Lung (tissue), 12 donors: ENCODE results near the gene FBLN1. TPM values are rescaled to one million over a fixed set of nuclear protein-coding genes. Genes with fewer than 3 reads are reported as not detected.

Source experiments
- ATAC-seq: fragments of 200-7000 bp; cut with Tn5 transposase; one replicate; pipeline ENCODE4 v1.9.1; 2020; ENCODE audit warnings: moderate number of reproducible peaks; ENCODE audit not compliant: insufficient read depth, low FRiP score
- DNase-seq, 3 donors: peaks; one replicate each; pipeline ENCODE4 v3.0.0-alpha.2; 2013 to 2017
- H3K27ac ChIP-seq, 2 donors: one replicate each; pipeline ENCODE4 v1.5.1; 2013; ENCODE audit warnings: mild to moderate bottlenecking in 2 of 2, moderate library complexity in 2 of 2, control low read depth in 1 of 2, inconsistent platforms in 1 of 2, low read depth in 1 of 2, low read length in 1 of 2
- H3K27me3 ChIP-seq, 3 donors: one replicate each; pipeline ENCODE4 v1.5.1; 2013; ENCODE audit warnings: low read length in 2 of 3; ENCODE audit not compliant: control insufficient read depth in 3 of 3, insufficient read depth in 3 of 3
- H3K36me3 ChIP-seq, 4 donors: one replicate each; pipeline ENCODE4 v1.5.1; 2013; ENCODE audit warnings: low read length in 4 of 4, mild to moderate bottlenecking in 1 of 4, moderate library complexity in 1 of 4; ENCODE audit not compliant: control insufficient read depth in 4 of 4, insufficient read depth in 4 of 4
- H3K4me1 ChIP-seq, 5 donors: one replicate each; pipeline ENCODE4 v1.5.1; 2013; ENCODE audit warnings: low read length in 5 of 5, mild to moderate bottlenecking in 2 of 5, moderate library complexity in 1 of 5; ENCODE audit not compliant: control insufficient read depth in 5 of 5, insufficient read depth in 5 of 5
- H3K4me3 ChIP-seq: one replicate; pipeline ENCODE4 v1.5.1; 2013; ENCODE audit warnings: mild to moderate bottlenecking, control low read depth, moderate library complexity
- H3K9ac ChIP-seq, 2 donors: one replicate each; pipeline ENCODE4 v1.5.1; 2013; ENCODE audit warnings: low read length in 2 of 2, control low read depth in 1 of 2; ENCODE audit not compliant: insufficient read depth in 1 of 2
- H3K9me3 ChIP-seq, 4 donors: one replicate each; pipeline ENCODE4 v1.5.1; 2013; ENCODE audit warnings: low read length in 3 of 4, mild to moderate bottlenecking in 1 of 4, moderate library complexity in 1 of 4; ENCODE audit not compliant: control insufficient read depth in 4 of 4, insufficient read depth in 3 of 4
- WGBS, 2 donors: extraction: QIAGEN DNeasy Blood & Tissue Kit; methylation state at CpG; one replicate each; pipeline ENCODE4 v1.1.7; 2013; 5-methylcytosine and 5-hydroxymethylcytosine counted together
- polyA plus RNA-seq, 2 donors: library from polyadenylated mRNA; stranded (reverse); fragments of 200-250 nt; gene quantifications; one replicate each; pipeline ENCODE4 v1.2.1, GENCODE V29; 2013
- total RNA-seq, 2 donors: library from RNA; depleted of rRNA in 1 of 2; stranded (reverse); fragments of >200 nt in 1 of 2; gene quantifications; one replicate each; pipeline ENCODE4 v1.2.1, GENCODE V29; 2014 to 2021
- TF ChIP-seq, protein P1 (sequence below): IDR thresholded peaks from 2 replicates; pipeline ENCODE4 v1.5.1; 2012; ENCODE audit warnings: mild to moderate bottlenecking; ENCODE audit errors: control extremely low read depth, extremely low read depth
- donor health status: control.
- donor health status: control.
- donor health status: Bipolar disorder and iron deficiency.
- donor health status: healthy.
- donor health status: DM: yes; HTN: yes; CAD: no.

FBLN1 gene
- total and polyA plus RNA-seq, 4 donors, result 82.7 to 357 (median 233) TPM

DNA sequence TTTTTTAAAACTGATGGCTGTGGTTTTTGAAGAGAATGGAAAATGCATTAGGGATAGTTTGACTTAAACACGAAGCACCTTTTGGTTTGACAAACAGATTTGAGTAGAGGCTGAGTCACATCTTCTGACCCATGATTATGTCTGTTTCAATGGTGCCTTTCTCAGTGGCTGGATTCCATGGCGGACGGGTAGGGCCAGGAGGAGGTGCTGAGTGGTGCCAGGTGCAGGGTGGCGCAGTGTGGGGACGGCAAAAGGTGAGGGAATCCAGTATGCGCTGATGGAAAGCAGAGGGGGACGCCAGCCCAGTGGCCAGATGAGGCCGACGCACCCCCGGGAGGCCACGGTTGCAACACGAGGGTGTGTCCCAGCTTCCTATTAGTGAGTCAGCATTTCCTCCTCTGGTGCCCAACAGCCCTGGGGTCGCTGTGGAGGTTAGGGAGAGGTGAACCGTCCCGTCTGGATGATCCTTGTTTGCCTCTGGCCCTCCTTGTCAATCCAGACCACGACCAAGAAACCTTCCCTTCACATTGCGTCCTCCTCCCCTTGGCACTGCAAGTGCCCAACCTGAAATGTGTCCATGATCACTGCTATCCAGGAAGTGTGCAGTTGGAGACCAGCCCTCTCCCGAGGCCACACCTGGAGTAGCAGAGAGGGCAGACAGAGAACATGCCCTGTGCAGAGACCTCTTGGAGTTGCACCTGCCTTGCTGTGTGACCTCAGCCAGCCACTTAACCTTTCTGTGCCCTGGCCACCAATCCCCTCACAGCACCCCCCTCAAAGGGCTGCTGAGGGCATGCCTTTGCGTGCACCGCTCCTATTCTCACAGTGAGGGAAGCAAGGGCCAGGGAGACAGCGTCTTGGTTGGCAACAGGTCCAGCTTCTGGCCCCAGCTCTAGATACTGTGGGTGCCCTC is 136.4 kb downstream of the FBLN1 start:
- Histone ChIP-seq H3K36me3 (no peaks in the 10 kb centered on the region), H3K4me3 (no peak overlapping the region), H3K9ac (no peak overlapping the region), H3K4me1 (peaks cover 0 to 10% (median 0%) of the 10 kb centered on the region in 5 donors), H3K9me3 (no peaks in the 10 kb centered on the region), H3K27ac (peak overlapping the region in 1 of 2 donors; percentile 20), H3K27me3 (peaks cover 0 to 6% (median 0%) of the 10 kb centered on the region in 3 donors)
- peak in 2 of 3 donors; percentile 32 to 46 for DNase-seq
- 28 to 34% methylated on average over 21 of the region's 21 CpGs for WGBS, 2 donors
- TF ChIP-seq, protein P1, sequence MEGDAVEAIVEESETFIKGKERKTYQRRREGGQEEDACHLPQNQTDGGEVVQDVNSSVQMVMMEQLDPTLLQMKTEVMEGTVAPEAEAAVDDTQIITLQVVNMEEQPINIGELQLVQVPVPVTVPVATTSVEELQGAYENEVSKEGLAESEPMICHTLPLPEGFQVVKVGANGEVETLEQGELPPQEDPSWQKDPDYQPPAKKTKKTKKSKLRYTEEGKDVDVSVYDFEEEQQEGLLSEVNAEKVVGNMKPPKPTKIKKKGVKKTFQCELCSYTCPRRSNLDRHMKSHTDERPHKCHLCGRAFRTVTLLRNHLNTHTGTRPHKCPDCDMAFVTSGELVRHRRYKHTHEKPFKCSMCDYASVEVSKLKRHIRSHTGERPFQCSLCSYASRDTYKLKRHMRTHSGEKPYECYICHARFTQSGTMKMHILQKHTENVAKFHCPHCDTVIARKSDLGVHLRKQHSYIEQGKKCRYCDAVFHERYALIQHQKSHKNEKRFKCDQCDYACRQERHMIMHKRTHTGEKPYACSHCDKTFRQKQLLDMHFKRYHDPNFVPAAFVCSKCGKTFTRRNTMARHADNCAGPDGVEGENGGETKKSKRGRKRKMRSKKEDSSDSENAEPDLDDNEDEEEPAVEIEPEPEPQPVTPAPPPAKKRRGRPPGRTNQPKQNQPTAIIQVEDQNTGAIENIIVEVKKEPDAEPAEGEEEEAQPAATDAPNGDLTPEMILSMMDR, result no peak
- peak; percentile 24 for ATAC-seq

DNA sequence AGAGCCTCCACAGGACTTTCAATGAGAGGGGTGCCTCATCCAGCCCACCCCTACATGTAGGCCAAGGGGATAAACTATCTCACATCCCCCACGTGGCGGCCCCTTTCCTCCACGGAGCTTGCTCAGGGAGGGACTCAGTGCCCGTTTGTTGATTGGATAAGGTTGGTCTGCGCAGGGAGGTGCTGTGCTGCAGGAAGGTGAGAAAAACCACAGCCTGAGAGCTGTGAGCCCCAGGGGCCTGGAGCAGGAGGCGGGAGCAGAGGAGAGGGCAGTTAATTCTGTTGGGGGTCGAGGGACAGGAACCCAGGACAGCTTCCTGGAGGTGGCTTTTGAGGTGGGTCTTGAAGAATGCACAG is 137.0 kb downstream of the FBLN1 start:
- Histone ChIP-seq H3K4me1 (peaks cover 0 to 10% (median 0%) of the 10 kb centered on the region in 5 donors), H3K36me3 (no peaks in the 10 kb centered on the region), H3K27me3 (peaks cover 0 to 6% (median 0%) of the 10 kb centered on the region in 3 donors), H3K4me3 (no peak overlapping the region), H3K9ac (no peak overlapping the region), H3K27ac (no peak overlapping the region), H3K9me3 (no peaks in the 10 kb centered on the region)
- no peak for ATAC-seq
- TF ChIP-seq, protein P1, result no peak
- 18 to 52% methylated on average over 7 of the region's 7 CpGs for WGBS, 2 donors
- DNase-seq, result no peak

DNA sequence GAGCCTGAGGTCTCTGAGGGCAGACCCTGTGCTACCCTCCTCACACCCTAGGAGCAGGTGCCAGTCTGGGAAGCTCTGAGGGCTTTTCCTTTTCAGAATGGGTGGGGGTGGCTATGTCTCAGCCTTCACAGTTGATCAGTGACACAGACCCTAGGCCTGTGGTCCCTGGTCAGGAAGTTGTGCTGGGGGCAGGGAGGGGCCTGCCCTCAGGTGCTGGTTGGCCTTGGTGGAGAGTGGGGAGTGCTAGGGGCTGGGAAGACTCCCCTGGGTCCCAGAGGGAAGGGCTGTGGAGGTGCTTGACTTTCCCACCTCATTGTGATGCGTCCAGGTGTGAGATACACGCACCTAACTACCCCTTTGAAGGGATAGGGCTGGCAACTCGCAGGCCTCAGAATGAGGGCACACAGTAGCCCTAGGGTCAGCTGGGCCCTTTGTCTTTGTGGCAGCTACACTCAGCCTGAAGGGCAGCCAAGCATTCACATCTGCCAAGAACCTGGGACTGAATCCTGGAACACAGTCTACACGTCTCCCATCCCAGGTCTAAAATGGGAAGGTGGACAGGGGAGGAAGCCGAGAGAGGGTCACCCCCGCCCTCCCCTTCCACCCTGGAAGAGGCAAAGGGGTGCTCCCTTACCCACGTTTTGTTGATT is 137.7 kb downstream of the FBLN1 start:
- Histone ChIP-seq H3K9ac (no peak overlapping the region), H3K27me3 (peaks cover 0 to 6% (median 2%) of the 10 kb centered on the region in 3 donors), H3K9me3 (no peaks in the 10 kb centered on the region), H3K4me3 (no peak overlapping the region), H3K36me3 (no peaks in the 10 kb centered on the region), H3K27ac (no peak overlapping the region), H3K4me1 (peaks cover 0 to 10% (median 2%) of the 10 kb centered on the region in 5 donors)
- TF ChIP-seq, protein P1, result no peak
- no peak for DNase-seq
- 78 to 79% methylated on average over 7 of the region's 7 CpGs for WGBS, 2 donors
- ATAC-seq, result no peak
